HepG2 (cell line): ENCODE measurements around the gene RBBP8. TPM values are rescaled to one million over a fixed set of nuclear protein-coding genes. Genes with fewer than 3 reads are reported as not detected.

Source experiments
- ATAC-seq: fragments of 200-7000 bp; cut with Tn5 transposase; 3 replicates; pipeline ENCODE4 v1.9.1; 2020; ENCODE audit warnings: mild to moderate bottlenecking, moderate library complexity
- BruUV-seq: library from RNA; stranded (reverse); fragments of 400-500 nt; replicated peaks from 2 replicates; lab custom pipeline; 2021; lab: Mats Ljungman, UMichigan
- CTCF ChIA-PET: fragments of 300-600 bp; formaldehyde crosslinking; extraction: SDS; loops from one replicate; lab custom pipeline; 2021; ENCODE audit warnings: low total read pairs, inconsistent platforms, low intra/inter-chr PET ratio; lab: Yijun Ruan, JAX
- POLR2A ChIA-PET: fragments of 350-600 bp; sonication (Branson Sonifier 250); formaldehyde crosslinking; loops from one replicate; lab custom pipeline; 2020; ENCODE audit warnings: antibody characterized with exemption, inconsistent platforms; lab: Yijun Ruan, JAX
- DNase-seq: peaks from one replicate; pipeline ENCODE4 v3.0.0-alpha.2; 2015; ENCODE audit warnings: low spot score
- FAIRE-seq: peaks from 3 replicates; lab custom pipeline; 2011; peaks lifted over from hg19 to GRCh38; lab: Jason Lieb, UNC
- H2AFZ ChIP-seq: one replicate; pipeline ENCODE4 v1.6.1; 2011; ENCODE audit warnings: low read length, inconsistent platforms
- H3K27ac ChIP-seq: fragments of 300-600 bp; 3 replicates; pipeline ENCODE4 v1.8.0; 2011; ENCODE audit warnings: mixed run types, mild to moderate bottlenecking, mixed read lengths, low read length, inconsistent platforms; ENCODE audit not compliant: insufficient read depth; ENCODE audit errors: extremely low read length
- H3K27me3 ChIP-seq, 2 experiments: fragments of 200-600 bp in 1 of 2; 2 replicates in 1 of 2; 3 replicates in 1 of 2; pipeline versions ENCODE4 v1.6.0 to v1.8.0; 2011; ENCODE audit warnings: low read length in 2 of 2, mild to moderate bottlenecking in 2 of 2, moderate library complexity in 2 of 2, inconsistent platforms in 1 of 2; ENCODE audit not compliant: insufficient read depth in 2 of 2, control insufficient read depth in 1 of 2
- H3K36me3 ChIP-seq, 2 experiments: fragments of 200-600 bp in 1 of 2; replicated peaks in 1 of 2; 2 replicates in 1 of 2; 3 replicates in 1 of 2; pipeline versions ENCODE4 v1.5.1 to v1.8.0; 2011; ENCODE audit warnings: low read length in 2 of 2, inconsistent platforms in 1 of 2; ENCODE audit not compliant: insufficient read depth in 2 of 2, control insufficient read depth in 1 of 2
- H3K4me1 ChIP-seq: 2 replicates; pipeline ENCODE4 v1.5.1; 2012; ENCODE audit warnings: low read length, inconsistent platforms; ENCODE audit not compliant: insufficient read depth
- H3K4me2 ChIP-seq: 2 replicates; pipeline ENCODE4 v1.6.0; 2011; ENCODE audit warnings: low read depth, low read length, inconsistent platforms
- H3K4me3 ChIP-seq, 3 experiments: fragments of 200-600 bp in 1 of 3; sonication (generic), shearing (Covaris generic) in 1 of 3; replicated peaks in 1 of 3; 2 replicates each; pipeline ENCODE4 v1.5.1; 2011 to 2016; ENCODE audit warnings: low read length in 3 of 3, inconsistent platforms in 2 of 3, low read depth in 2 of 3, mild to moderate bottlenecking in 2 of 3, control low read depth in 1 of 3, mixed read lengths in 1 of 3; ENCODE audit not compliant: insufficient read depth in 1 of 3
- H3K79me2 ChIP-seq: one replicate; pipeline ENCODE4 v1.6.1; 2011; ENCODE audit warnings: low read length, inconsistent platforms; ENCODE audit not compliant: insufficient read depth
- H3K9ac ChIP-seq: 2 replicates; pipeline ENCODE4 v1.6.0; 2011; ENCODE audit warnings: mild to moderate bottlenecking, low read depth, low read length, inconsistent platforms; ENCODE audit not compliant: insufficient read depth
- H3K9me3 ChIP-seq: 2 replicates; pipeline ENCODE4 v1.5.1; 2012; ENCODE audit warnings: mild to moderate bottlenecking, low read length
- H4K20me1 ChIP-seq: 2 replicates; pipeline ENCODE4 v1.6.0; 2011; ENCODE audit warnings: inconsistent platforms, mild to moderate bottlenecking, low read length, moderate library complexity; ENCODE audit not compliant: insufficient read depth
- AGO1 ChIP-seq: fragments of 200-400 bp; formaldehyde crosslinking; IDR thresholded peaks from 2 replicates; pipeline ENCODE4 v1.6.1; 2017; ENCODE audit warnings: mild to moderate bottlenecking, low read depth, low read length, moderate library complexity; ENCODE audit not compliant: poor library complexity, severe bottlenecking
- FOXA1 ChIP-seq, 2 experiments: fragments of 450-650 bp in 1 of 2; sonication (generic) in 1 of 2; formaldehyde crosslinking in 1 of 2; IDR thresholded peaks; 2 replicates each; pipeline versions ENCODE4 v1.4.0 to v1.6.1; 2016 to 2020; ENCODE audit warnings: missing genetic modification reagents in 1 of 2
- FOXJ3 ChIP-seq: sonication (generic); formaldehyde crosslinking; IDR thresholded peaks from 2 replicates; pipeline ENCODE4 v1.4.0; 2020; ENCODE audit warnings: missing genetic modification reagents, mild to moderate bottlenecking, borderline replicate concordance
- MNT ChIP-seq: fragments of 450-650 bp; IDR thresholded peaks from 2 replicates; pipeline ENCODE4 v1.6.1; 2016
- MYNN ChIP-seq: sonication (generic); formaldehyde crosslinking; IDR thresholded peaks from 2 replicates; pipeline ENCODE4 v1.4.0; 2020; ENCODE audit warnings: mild to moderate bottlenecking, low read depth, missing genetic modification reagents
- PCBP2 ChIP-seq: fragments of 200-400 bp; formaldehyde crosslinking; optimal IDR thresholded peaks from 2 replicates; pipeline ENCODE3; 2018; ENCODE audit warnings: low read length, low read depth; ENCODE audit not compliant: poor library complexity, severe bottlenecking
- PHF8 ChIP-seq: sonication (generic); formaldehyde crosslinking; IDR thresholded peaks from 2 replicates; pipeline ENCODE4 v1.5.0; 2020; ENCODE audit warnings: missing genetic modification reagents
- TGIF2 ChIP-seq: IDR thresholded peaks from 2 replicates; pipeline ENCODE4 v1.6.1; 2016; ENCODE audit warnings: control low read depth, missing compliant biosample characterization
- ZBTB26 ChIP-seq: IDR thresholded peaks from 2 replicates; pipeline ENCODE4 v1.6.1; 2016; ENCODE audit warnings: missing compliant biosample characterization, missing genetic modification reagents, borderline replicate concordance
- ZFP36 ChIP-seq: fragments of 150-350 bp; IDR thresholded peaks from 2 replicates; pipeline ENCODE4 v1.6.1; 2018; ENCODE audit warnings: borderline replicate concordance, low read length, low read depth; ENCODE audit not compliant: partially characterized antibody
- ZNF503 ChIP-seq: sonication (generic); formaldehyde crosslinking; IDR thresholded peaks from 2 replicates; pipeline ENCODE4 v1.4.0; 2020; ENCODE audit warnings: missing genetic modification reagents
- ZNF552 ChIP-seq: sonication (generic); formaldehyde crosslinking; IDR thresholded peaks from 2 replicates; pipeline ENCODE4 v1.9.0; 2022; ENCODE audit warnings: missing genetic modification reagents, mild to moderate bottlenecking, borderline replicate concordance
- ZNF557 ChIP-seq: sonication (generic); formaldehyde crosslinking; IDR thresholded peaks from 2 replicates; pipeline ENCODE4 v1.4.0; 2020; ENCODE audit warnings: missing genetic modification reagents
- ZNF83 ChIP-seq: sonication (generic); formaldehyde crosslinking; IDR thresholded peaks from 2 replicates; pipeline ENCODE4 v1.4.0; 2020; ENCODE audit warnings: missing genetic modification reagents, mild to moderate bottlenecking, borderline replicate concordance
- ZSCAN25 ChIP-seq: sonication (generic); formaldehyde crosslinking; IDR thresholded peaks from 2 replicates; pipeline ENCODE4 v1.8.0; 2022; ENCODE audit warnings: mild to moderate bottlenecking, missing genetic modification reagents
- WGBS: methylation state at CpG from one replicate; pipeline ENCODE4 v1.1.6; 2017; ENCODE audit warnings: low lambda C conversion rate; 5-methylcytosine and 5-hydroxymethylcytosine counted together
- in situ Hi-C: cut with HindIII; loops from 2 replicates; pipeline ENCODE4 v1.10.0; 2017; ENCODE audit warnings: low pct_unique_long_range_greater_than_20kb; ENCODE audit not compliant: extremely low pct_ligation_motif_present
- intact Hi-C: fragments of 100-400 bp; cut with micrococcal nuclease; formaldehyde crosslinking; loops from one replicate; pipeline ENCODE4 v1.10.0; 2022; ENCODE audit not compliant: unreplicated experiment
- polyA plus RNA-seq, 8 experiments: library from polyadenylated mRNA; depleted of rRNA in 3 of 8; stranded (reverse) in 7 of 8; unstranded in 1 of 8; fragments of >200 nt; fragmentation: Illumina TruSeq in 4 of 8; extraction: Trizol in 4 of 8; gene quantifications; 2 replicates each; pipeline versions ENCODE4 v1.2.1 to v1.2.3, GENCODE V29; 2011 to 2016; ENCODE audit warnings: low read depth in 4 of 8, missing spikeins in 1 of 8, mixed read lengths in 1 of 8; ENCODE audit not compliant: insufficient read depth in 1 of 8
- total RNA-seq, 5 experiments: library from RNA; depleted of rRNA; stranded (reverse); fragments of >200 nt; fragmentation: Illumina TruSeq; extraction: Trizol; gene quantifications; 2 replicates each; pipeline ENCODE4 v1.2.3, GENCODE V29; 2016; ENCODE audit warnings: low read depth in 1 of 5

RBBP8 gene
- total and polyA plus RNA-seq, 2 of the 13 experiments (the other 11 are each of a cell fraction or from before 2014, with no cell fraction given): 14.2 to 47.4 TPM

- Histone ChIP-seq H3K27ac (no peak overlapping the region), H3K9me3 (no peaks in the 10 kb centered on the region), H3K9ac (no peak overlapping the region), H3K4me2 (no peak overlapping the region), H3K27me3 (peaks cover 2 to 3% of the 10 kb centered on the region in 2 experiments; a peak in 2 of 5 replicates), H3K4me1 (0 out of 2 replicates have a peak, but pooled peaks cover 3% of the 10 kb centered on the region), H2AFZ (no peak overlapping the region), H3K4me3 (no peak overlapping the region), H4K20me1 (no peaks in the 10 kb centered on the region), H3K36me3 (no peaks in the 10 kb centered on the region), H3K79me2 (no peaks in the 10 kb centered on the region)
- ChIA-PET POLR2A (no interaction called here), CTCF (no interaction called here)
- in situ Hi-C loops (no loop called here), intact Hi-C loops (no loop called here)
- BruUV-seq: no TSS peak
- DNase-seq: no peak
- no peak for FAIRE-seq
- no peak for ATAC-seq
- no peak for TF ChIP-seq ZBTB26 (CRISPR knock-in tag)
- TF ChIP-seq ZFP36: no peak
- TF ChIP-seq ZNF83 (CRISPR knock-in tag): no peak
- no peak for TF ChIP-seq ZNF503 (CRISPR knock-in tag)
- TF ChIP-seq MYNN (CRISPR knock-in tag): no peak
- no peak for TF ChIP-seq ZNF557 (CRISPR knock-in tag)
- no peak for TF ChIP-seq MNT
- no peak for TF ChIP-seq ZSCAN25 (CRISPR knock-in tag)
- TF ChIP-seq TGIF2: no peak
- TF ChIP-seq AGO1: no peak
- no peak for TF ChIP-seq FOXJ3 (CRISPR knock-in tag)
- no peak for TF ChIP-seq PCBP2
- TF ChIP-seq ZNF552: no peak
- no peak for TF ChIP-seq PHF8 (CRISPR knock-in tag)
- no peak for TF ChIP-seq FOXA1 (IDR thresholded peaks at IDR 0.05)
- TF ChIP-seq FOXA1 (CRISPR knock-in tag; IDR thresholded peaks at IDR 0.05): no peak
- 61% methylated on average over 6 of the region's 6 CpGs for WGBS
Observed at GRCh38 chr18:23054553-23054952, 121.4 kb downstream of the RBBP8 start.
